Endodermal cell (in vitro differentiated cells): ENCODE results near the gene GABPB2. TPM values are rescaled to one million over a fixed set of nuclear protein-coding genes. Genes with fewer than 3 reads are reported as not detected.

Experiments used
- DNase-seq: peaks from one replicate; pipeline ENCODE4 v3.0.0-alpha.2; 2017
- H3K27ac ChIP-seq: 2 replicates; pipeline ENCODE4 v1.5.1; 2013; ENCODE audit warnings: mild to moderate bottlenecking, low read depth, low read length, moderate library complexity
- H3K27me3 ChIP-seq: 2 replicates; pipeline ENCODE4 v1.6.1; 2013; ENCODE audit warnings: mild to moderate bottlenecking, low read length, moderate library complexity; ENCODE audit not compliant: insufficient read depth, control insufficient read depth, poor library complexity, severe bottlenecking
- H3K36me3 ChIP-seq: 2 replicates; pipeline ENCODE4 v1.7.0; 2013; ENCODE audit warnings: mild to moderate bottlenecking, low read length, moderate library complexity; ENCODE audit not compliant: control insufficient read depth, insufficient read depth
- H3K4me1 ChIP-seq: one replicate; pipeline ENCODE4 v1.7.0; 2013; ENCODE audit warnings: low read length; ENCODE audit not compliant: control insufficient read depth, insufficient read depth
- H3K4me3 ChIP-seq: 2 replicates; pipeline ENCODE4 v1.5.1; 2013; ENCODE audit warnings: mild to moderate bottlenecking, low read length, moderate library complexity
- H3K9ac ChIP-seq: 2 replicates; pipeline ENCODE4 v1.6.1; 2013; ENCODE audit warnings: mild to moderate bottlenecking, low read length, moderate library complexity; ENCODE audit not compliant: poor library complexity, severe bottlenecking; ENCODE audit errors: extremely low read depth
- H3K9me3 ChIP-seq: 2 replicates; pipeline ENCODE4 v1.6.1; 2013; ENCODE audit warnings: mild to moderate bottlenecking, low read length, moderate library complexity; ENCODE audit not compliant: control insufficient read depth
- H3K27ac Mint-ChIP-seq: 2 replicates; pipeline ENCODE4 v1.8.0; 2020; ENCODE audit warnings: mixed read lengths
- H3K27me3 Mint-ChIP-seq: 2 replicates; pipeline ENCODE4 v1.8.0; 2021; ENCODE audit warnings: mild to moderate bottlenecking, mixed read lengths; ENCODE audit not compliant: insufficient read depth
- H3K36me3 Mint-ChIP-seq: 2 replicates; pipeline ENCODE4 v1.8.0; 2020; ENCODE audit warnings: low read depth, mixed read lengths
- H3K4me1 Mint-ChIP-seq: 2 replicates; pipeline ENCODE4 v1.8.0; 2020; ENCODE audit warnings: mixed read lengths
- H3K4me3 Mint-ChIP-seq: 2 replicates; pipeline ENCODE4 v1.8.0; 2020; ENCODE audit warnings: mild to moderate bottlenecking, moderate library complexity, mixed read lengths
- H3K9me3 Mint-ChIP-seq: 2 replicates; pipeline ENCODE4 v1.8.0; 2020; ENCODE audit warnings: mild to moderate bottlenecking, mixed read lengths
- WGBS, 2 experiments: methylation state at CpG; one replicate each; pipeline versions ENCODE4 v1.1.5 to v1.1.7; 2013; ENCODE audit warnings: missing lambda C conversion rate in 2 of 2, mixed read lengths in 1 of 2; ENCODE audit not compliant: insufficient coverage in 1 of 2, insufficient read length in 1 of 2; 5-methylcytosine and 5-hydroxymethylcytosine counted together
- total RNA-seq, 2 donors: library from RNA; stranded (reverse); fragmentation: NEBNext Ultra II Directional in 1 of 2; extraction: Animal tissue kit (Norgen Biotek cat#: 25700) in 1 of 2; gene quantifications; 2 replicates in 1 of 2; 3 replicates in 1 of 2; pipeline ENCODE4 v1.2.1, GENCODE V29; 2021
- TF ChIP-seq, protein P1 (sequence below): fragments of 200-600 bp; sonication (generic); conservative IDR thresholded peaks from 2 replicates; pipeline ENCODE4 v1.5.0; 2021; ENCODE audit warnings: antibody characterized with exemption, mild to moderate bottlenecking

The GABPB2 gene
- total RNA-seq, 2 donors from 2014 or later = 7.5 to 7.7 TPM

DNA sequence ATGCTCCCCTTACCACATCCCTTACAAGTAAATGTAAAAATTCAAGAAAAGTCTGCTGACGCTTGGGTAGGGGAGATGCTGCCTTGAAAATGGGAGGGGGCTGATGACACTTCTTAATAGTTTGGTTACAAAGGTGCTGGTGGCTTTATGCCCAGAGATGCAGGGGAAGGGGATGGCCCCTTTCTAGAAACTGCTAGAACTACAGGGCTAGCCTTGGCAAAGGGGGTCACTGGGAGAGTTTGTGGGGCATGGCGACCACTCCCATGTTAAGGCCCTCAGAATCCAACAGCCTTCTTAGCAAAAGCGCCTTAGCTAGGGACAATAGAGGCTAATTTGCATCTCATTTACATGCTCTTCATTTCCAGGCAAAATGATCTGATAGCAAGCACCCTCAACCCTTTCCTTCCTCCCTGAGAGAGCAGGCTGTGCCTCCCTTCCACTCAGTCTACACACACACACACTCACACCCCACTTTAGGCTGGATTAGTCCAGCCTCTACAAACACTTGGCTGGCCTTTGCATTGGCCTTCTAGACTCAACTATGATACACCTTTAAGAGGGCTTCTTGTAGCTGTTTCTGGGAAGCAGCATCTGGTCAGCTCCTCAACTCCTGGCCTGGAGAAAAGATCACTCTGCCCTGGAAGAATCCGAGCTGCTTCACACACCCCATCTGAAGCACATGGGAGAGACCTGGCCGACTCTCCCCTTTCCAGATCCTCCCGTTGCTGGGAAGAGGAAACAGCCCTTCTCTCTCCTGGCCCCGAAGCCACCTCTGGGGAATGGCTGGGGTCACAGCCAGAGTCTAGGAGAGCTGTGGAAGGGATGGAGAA lies 74.1 kb downstream of the GABPB2 start:
- H3K36me3 ChIP-seq = peaks cover 16% of the 10 kb centered on the region
- no peaks in the 10 kb centered on the region for H3K27me3 ChIP-seq
- H3K27me3 Mint-ChIP-seq = peaks cover 11% of the 10 kb centered on the region
- H3K9me3 ChIP-seq = no peaks in the 10 kb centered on the region
- H3K9ac ChIP-seq = peak overlapping the region; percentile 51
- H3K9me3 Mint-ChIP-seq = no peaks in the 10 kb centered on the region
- H3K4me1 ChIP-seq = no peaks in the 10 kb centered on the region
- no peak overlapping the region for H3K27ac ChIP-seq
- peaks cover 6% of the 10 kb centered on the region for H3K36me3 Mint-ChIP-seq
- H3K4me3 Mint-ChIP-seq = peak overlapping the region; percentile 85
- no peak overlapping the region for H3K27ac Mint-ChIP-seq
- peak; percentile 72 for DNase-seq
- TF ChIP-seq, protein P1, sequence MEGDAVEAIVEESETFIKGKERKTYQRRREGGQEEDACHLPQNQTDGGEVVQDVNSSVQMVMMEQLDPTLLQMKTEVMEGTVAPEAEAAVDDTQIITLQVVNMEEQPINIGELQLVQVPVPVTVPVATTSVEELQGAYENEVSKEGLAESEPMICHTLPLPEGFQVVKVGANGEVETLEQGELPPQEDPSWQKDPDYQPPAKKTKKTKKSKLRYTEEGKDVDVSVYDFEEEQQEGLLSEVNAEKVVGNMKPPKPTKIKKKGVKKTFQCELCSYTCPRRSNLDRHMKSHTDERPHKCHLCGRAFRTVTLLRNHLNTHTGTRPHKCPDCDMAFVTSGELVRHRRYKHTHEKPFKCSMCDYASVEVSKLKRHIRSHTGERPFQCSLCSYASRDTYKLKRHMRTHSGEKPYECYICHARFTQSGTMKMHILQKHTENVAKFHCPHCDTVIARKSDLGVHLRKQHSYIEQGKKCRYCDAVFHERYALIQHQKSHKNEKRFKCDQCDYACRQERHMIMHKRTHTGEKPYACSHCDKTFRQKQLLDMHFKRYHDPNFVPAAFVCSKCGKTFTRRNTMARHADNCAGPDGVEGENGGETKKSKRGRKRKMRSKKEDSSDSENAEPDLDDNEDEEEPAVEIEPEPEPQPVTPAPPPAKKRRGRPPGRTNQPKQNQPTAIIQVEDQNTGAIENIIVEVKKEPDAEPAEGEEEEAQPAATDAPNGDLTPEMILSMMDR = no peak
- peak overlapping the region; percentile 92 for H3K4me3 ChIP-seq
- peaks cover 27% of the 10 kb centered on the region for H3K4me1 Mint-ChIP-seq
- 60 to 81% methylated on average over 3 to 7 of the region's 7 CpGs for WGBS, 2 experiments

DNA sequence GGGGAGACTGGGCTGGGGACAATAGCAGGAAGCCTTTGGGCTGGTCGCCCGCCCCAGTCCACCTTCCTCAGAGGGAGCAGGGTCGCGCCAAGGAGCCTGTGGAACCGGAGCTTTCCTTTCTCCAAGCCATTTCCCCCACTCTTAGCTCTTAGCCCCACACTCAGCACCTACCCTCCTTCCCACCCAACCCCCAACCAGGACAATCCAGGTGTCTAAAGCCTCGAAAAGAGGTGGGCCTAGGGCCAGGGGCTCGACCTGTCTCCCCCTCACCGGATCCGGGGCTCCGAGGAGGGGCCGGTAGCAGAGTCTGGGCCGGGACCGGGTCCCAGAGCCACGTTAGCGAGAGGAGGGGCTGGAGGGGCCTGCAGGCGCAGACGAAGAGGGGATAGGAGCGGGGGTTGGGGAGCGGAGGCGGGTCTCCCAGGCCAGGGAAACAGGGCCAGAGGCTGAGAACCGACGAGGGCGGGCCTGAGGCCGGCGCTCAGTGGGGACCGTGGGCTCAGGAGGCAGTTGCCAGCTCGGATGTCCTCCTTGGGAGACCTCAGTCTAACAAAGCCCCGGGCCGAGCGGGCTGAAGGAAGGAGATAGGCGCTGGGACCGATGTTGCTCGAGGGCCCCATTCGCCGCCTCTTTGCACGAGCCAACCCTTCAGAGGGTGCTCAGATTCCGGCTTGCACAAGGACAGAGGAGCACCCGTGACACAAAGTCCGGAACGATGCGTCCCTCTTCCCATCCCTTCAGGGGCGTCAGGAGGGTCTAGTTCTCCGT lies 74.9 kb downstream of the GABPB2 start:
- TF ChIP-seq, protein P1 = no peak
- no peaks in the 10 kb centered on the region for H3K9me3 ChIP-seq
- H3K4me1 ChIP-seq = no peaks in the 10 kb centered on the region
- peaks cover 11% of the 10 kb centered on the region for H3K27me3 Mint-ChIP-seq
- no peaks in the 10 kb centered on the region for H3K36me3 Mint-ChIP-seq
- H3K27me3 ChIP-seq = no peaks in the 10 kb centered on the region
- H3K9ac ChIP-seq = peak overlapping the region; percentile 51
- H3K4me3 ChIP-seq = peak overlapping the region; percentile 92
- peak; percentile 77 for DNase-seq
- H3K4me1 Mint-ChIP-seq = peaks cover 27% of the 10 kb centered on the region
- H3K27ac Mint-ChIP-seq = no peak overlapping the region
- peaks cover 12% of the 10 kb centered on the region for H3K36me3 ChIP-seq
- peak overlapping the region; percentile 85 for H3K4me3 Mint-ChIP-seq
- WGBS, 2 experiments = 9 to 11% methylated on average over 13 to 43 of the region's 43 CpGs
- H3K27ac ChIP-seq = no peak overlapping the region
- H3K9me3 Mint-ChIP-seq = no peaks in the 10 kb centered on the region

DNA sequence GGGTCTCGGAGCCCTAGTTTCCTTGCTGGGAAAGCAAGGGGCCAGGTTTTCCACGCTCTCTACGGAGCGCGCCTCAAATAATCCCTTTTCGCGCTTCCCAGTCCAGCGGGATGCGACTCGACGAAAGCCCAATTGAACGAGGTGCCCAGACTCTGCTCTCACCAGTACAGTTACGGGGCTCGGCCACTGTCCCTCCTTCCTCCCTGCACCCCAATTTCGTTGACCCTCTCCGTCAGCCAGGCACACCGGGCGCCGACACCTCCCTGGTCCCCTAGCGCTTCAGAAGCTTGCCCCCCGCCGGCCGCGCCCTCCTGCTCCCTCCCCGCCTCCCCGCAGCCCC lies 75.5 kb downstream of the GABPB2 start:
- H3K27me3 Mint-ChIP-seq = peaks cover 11% of the 10 kb centered on the region
- H3K4me1 Mint-ChIP-seq = peaks cover 27% of the 10 kb centered on the region
- H3K36me3 ChIP-seq = peaks cover 11% of the 10 kb centered on the region
- H3K4me3 ChIP-seq = peak overlapping the region; percentile 92
- H3K4me3 Mint-ChIP-seq = peak overlapping the region; percentile 85
- H3K27me3 ChIP-seq = no peaks in the 10 kb centered on the region
- peak overlapping the region; percentile 91 for H3K27ac Mint-ChIP-seq
- peak overlapping the region; percentile 51 for H3K9ac ChIP-seq
- H3K9me3 Mint-ChIP-seq = no peaks in the 10 kb centered on the region
- no peaks in the 10 kb centered on the region for H3K36me3 Mint-ChIP-seq
- H3K9me3 ChIP-seq = no peaks in the 10 kb centered on the region
- 0 to 1% methylated on average over 10 to 26 of the region's 26 CpGs for WGBS, 2 experiments
- H3K27ac ChIP-seq = peak overlapping the region; percentile 40
- no peak for DNase-seq
- no peaks in the 10 kb centered on the region for H3K4me1 ChIP-seq
- TF ChIP-seq, protein P1 = no peak
